Panc1 (cell line): ENCODE data around the gene SERGEF. TPM values are rescaled to one million over a fixed set of nuclear protein-coding genes. Genes with fewer than 3 reads are reported as not detected.

Experiments used
- ATAC-seq: fragments of 200-7000 bp; cut with Tn5 transposase; 2 replicates; pipeline ENCODE4 v1.9.1; 2020; ENCODE audit warnings: mild to moderate bottlenecking, moderate library complexity
- BruUV-seq: library from RNA; stranded (reverse); fragments of 400-500 nt; replicated peaks from 2 replicates; lab custom pipeline; 2021; lab: Mats Ljungman, UMichigan
- CTCF ChIA-PET: fragments of 300-600 bp; sonication (Branson Sonifier 250); formaldehyde crosslinking; loops from one replicate; lab custom pipeline; 2022; ENCODE audit warnings: antibody characterized with exemption; lab: Charles Lee
- POLR2A ChIA-PET: fragments of 300-600 bp; sonication (Branson Sonifier 250); formaldehyde crosslinking; loops from one replicate; lab custom pipeline; 2022; ENCODE audit warnings: antibody characterized with exemption; lab: Charles Lee
- DNase-seq: peaks from one replicate; pipeline ENCODE4 v3.0.0-alpha.2; 2010; ENCODE audit warnings: low read depth, low spot score
- H3K27ac ChIP-seq: 2 replicates; pipeline ENCODE4 v1.5.1; 2011; ENCODE audit warnings: mild to moderate bottlenecking, low read length, inconsistent platforms
- H3K27me3 ChIP-seq: fragments of 200-500 bp; sonication (Bioruptor generic); 2 replicates; pipeline ENCODE4 v1.6.0; 2014; ENCODE audit warnings: low read length, inconsistent platforms; ENCODE audit not compliant: control insufficient read depth, insufficient read depth
- H3K36me3 ChIP-seq: fragments of 200-500 bp; sonication (Bioruptor generic); 2 replicates; pipeline ENCODE4 v1.5.1; 2014; ENCODE audit warnings: inconsistent platforms, mild to moderate bottlenecking, low read length, moderate library complexity; ENCODE audit not compliant: control insufficient read depth, insufficient read depth
- H3K4me1 ChIP-seq: 2 replicates; pipeline ENCODE4 v1.5.1; 2011; ENCODE audit warnings: inconsistent platforms, mild to moderate bottlenecking, low read length, moderate library complexity; ENCODE audit not compliant: control insufficient read depth, insufficient read depth
- H3K4me3 ChIP-seq, 2 experiments: 2 replicates each; pipeline ENCODE4 v1.5.1; 2011 to 2012; ENCODE audit warnings: low read depth in 2 of 2, low read length in 2 of 2, mild to moderate bottlenecking in 2 of 2, inconsistent platforms in 1 of 2, moderate library complexity in 1 of 2
- H3K9me3 ChIP-seq: fragments of 200-500 bp; sonication (Bioruptor generic); 2 replicates; pipeline ENCODE4 v1.5.1; 2014; ENCODE audit warnings: low read depth, mild to moderate bottlenecking, inconsistent platforms, low read length, moderate library complexity; ENCODE audit not compliant: control insufficient read depth, insufficient read depth
- POLR2AphosphoS5 ChIP-seq: IDR thresholded peaks from 2 replicates; pipeline ENCODE4 v1.6.1; 2012; ENCODE audit warnings: mild to moderate bottlenecking, low read depth, low read length, moderate library complexity
- SIN3A ChIP-seq: IDR thresholded peaks from 2 replicates; pipeline ENCODE4 v1.6.1; 2012; ENCODE audit warnings: low read depth, mild to moderate bottlenecking, low read length, moderate library complexity, borderline replicate concordance; ENCODE audit not compliant: insufficient read depth
- TCF7L2 ChIP-seq: IDR thresholded peaks from 2 replicates; pipeline ENCODE4 v1.6.1; 2011; ENCODE audit warnings: mild to moderate bottlenecking, low read depth, low read length, inconsistent platforms
- in situ Hi-C: cut with HindIII; loops from 2 replicates; pipeline ENCODE4 v1.10.0; 2016; ENCODE audit warnings: low sequenced_read_pairs, low pct_unique_long_range_greater_than_20kb
- intact Hi-C: fragments of 100-400 bp; cut with micrococcal nuclease; formaldehyde crosslinking; loops from one replicate; pipeline ENCODE4 v1.10.0; 2022; ENCODE audit not compliant: unreplicated experiment
- total RNA-seq: library from RNA; stranded (reverse); gene quantifications from one replicate; pipeline ENCODE4 v1.2.1, GENCODE V29; 2021; ENCODE audit not compliant: unreplicated experiment
- TF ChIP-seq, protein P1 (sequence below), 2 experiments: IDR thresholded peaks; 2 replicates each; pipeline ENCODE4 v1.6.1; 2011 to 2012; ENCODE audit warnings: low read depth in 2 of 2, control low read depth in 1 of 2, low read length in 1 of 2, mild to moderate bottlenecking in 1 of 2, moderate library complexity in 1 of 2; ENCODE audit not compliant: insufficient read depth in 1 of 2
- TF ChIP-seq, protein P2 (sequence below): fragments of 450-650 bp; IDR thresholded peaks from 2 replicates; pipeline ENCODE4 v1.5.1; 2017; ENCODE audit warnings: mild to moderate bottlenecking

SERGEF gene
- total RNA-seq, 1 experiment from 2014 or later: 35.5 TPM

DNA sequence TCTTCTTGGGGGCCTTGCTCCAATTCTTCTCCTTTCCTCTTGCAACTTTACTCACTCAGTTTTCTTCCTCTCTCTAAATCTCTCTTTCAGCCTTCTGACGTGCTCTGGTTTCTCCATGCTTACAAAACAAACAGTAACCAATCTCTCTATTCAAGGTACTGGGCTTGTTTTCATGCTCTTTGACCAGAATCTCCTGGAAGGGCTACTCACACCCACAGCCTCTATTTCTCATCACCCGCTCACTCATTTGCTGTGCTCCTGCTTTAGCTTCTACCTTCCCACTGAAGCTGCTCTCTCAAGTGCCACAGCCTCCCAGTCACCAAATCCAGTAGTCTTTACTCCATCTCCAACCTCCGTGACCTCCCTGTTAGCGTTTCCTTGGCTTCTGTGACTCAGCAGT lies 60.4 kb downstream of the SERGEF start:
- no TSS peak for BruUV-seq
- Histone ChIP-seq H3K9me3 (no peaks in the 10 kb centered on the region), H3K27ac (no peak overlapping the region), H3K27me3 (no peaks in the 10 kb centered on the region), H3K36me3 (no peaks in the 10 kb centered on the region), H3K4me3 (no peak overlapping the region), H3K4me1 (no peaks in the 10 kb centered on the region)
- ChIA-PET CTCF (no interaction called here), POLR2A (no interaction called here)
- ATAC-seq (no peak), DNase-seq (no peak)
- in situ Hi-C loops: no loop called here
- intact Hi-C loops: no loop called here
- TF ChIP-seq TCF7L2: no peak
- TF ChIP-seq, protein P1, sequence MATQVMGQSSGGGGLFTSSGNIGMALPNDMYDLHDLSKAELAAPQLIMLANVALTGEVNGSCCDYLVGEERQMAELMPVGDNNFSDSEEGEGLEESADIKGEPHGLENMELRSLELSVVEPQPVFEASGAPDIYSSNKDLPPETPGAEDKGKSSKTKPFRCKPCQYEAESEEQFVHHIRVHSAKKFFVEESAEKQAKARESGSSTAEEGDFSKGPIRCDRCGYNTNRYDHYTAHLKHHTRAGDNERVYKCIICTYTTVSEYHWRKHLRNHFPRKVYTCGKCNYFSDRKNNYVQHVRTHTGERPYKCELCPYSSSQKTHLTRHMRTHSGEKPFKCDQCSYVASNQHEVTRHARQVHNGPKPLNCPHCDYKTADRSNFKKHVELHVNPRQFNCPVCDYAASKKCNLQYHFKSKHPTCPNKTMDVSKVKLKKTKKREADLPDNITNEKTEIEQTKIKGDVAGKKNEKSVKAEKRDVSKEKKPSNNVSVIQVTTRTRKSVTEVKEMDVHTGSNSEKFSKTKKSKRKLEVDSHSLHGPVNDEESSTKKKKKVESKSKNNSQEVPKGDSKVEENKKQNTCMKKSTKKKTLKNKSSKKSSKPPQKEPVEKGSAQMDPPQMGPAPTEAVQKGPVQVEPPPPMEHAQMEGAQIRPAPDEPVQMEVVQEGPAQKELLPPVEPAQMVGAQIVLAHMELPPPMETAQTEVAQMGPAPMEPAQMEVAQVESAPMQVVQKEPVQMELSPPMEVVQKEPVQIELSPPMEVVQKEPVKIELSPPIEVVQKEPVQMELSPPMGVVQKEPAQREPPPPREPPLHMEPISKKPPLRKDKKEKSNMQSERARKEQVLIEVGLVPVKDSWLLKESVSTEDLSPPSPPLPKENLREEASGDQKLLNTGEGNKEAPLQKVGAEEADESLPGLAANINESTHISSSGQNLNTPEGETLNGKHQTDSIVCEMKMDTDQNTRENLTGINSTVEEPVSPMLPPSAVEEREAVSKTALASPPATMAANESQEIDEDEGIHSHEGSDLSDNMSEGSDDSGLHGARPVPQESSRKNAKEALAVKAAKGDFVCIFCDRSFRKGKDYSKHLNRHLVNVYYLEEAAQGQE (IDR thresholded peaks at IDR 0.05; ENCODE audit: insufficient read depth in 1 of 2, low read depth in 2 of 2, low read length in 1 of 2): no peak
- TF ChIP-seq, protein P2, sequence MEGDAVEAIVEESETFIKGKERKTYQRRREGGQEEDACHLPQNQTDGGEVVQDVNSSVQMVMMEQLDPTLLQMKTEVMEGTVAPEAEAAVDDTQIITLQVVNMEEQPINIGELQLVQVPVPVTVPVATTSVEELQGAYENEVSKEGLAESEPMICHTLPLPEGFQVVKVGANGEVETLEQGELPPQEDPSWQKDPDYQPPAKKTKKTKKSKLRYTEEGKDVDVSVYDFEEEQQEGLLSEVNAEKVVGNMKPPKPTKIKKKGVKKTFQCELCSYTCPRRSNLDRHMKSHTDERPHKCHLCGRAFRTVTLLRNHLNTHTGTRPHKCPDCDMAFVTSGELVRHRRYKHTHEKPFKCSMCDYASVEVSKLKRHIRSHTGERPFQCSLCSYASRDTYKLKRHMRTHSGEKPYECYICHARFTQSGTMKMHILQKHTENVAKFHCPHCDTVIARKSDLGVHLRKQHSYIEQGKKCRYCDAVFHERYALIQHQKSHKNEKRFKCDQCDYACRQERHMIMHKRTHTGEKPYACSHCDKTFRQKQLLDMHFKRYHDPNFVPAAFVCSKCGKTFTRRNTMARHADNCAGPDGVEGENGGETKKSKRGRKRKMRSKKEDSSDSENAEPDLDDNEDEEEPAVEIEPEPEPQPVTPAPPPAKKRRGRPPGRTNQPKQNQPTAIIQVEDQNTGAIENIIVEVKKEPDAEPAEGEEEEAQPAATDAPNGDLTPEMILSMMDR: no peak
- no peak for TF ChIP-seq SIN3A
- TF ChIP-seq POLR2AphosphoS5: no peak

DNA sequence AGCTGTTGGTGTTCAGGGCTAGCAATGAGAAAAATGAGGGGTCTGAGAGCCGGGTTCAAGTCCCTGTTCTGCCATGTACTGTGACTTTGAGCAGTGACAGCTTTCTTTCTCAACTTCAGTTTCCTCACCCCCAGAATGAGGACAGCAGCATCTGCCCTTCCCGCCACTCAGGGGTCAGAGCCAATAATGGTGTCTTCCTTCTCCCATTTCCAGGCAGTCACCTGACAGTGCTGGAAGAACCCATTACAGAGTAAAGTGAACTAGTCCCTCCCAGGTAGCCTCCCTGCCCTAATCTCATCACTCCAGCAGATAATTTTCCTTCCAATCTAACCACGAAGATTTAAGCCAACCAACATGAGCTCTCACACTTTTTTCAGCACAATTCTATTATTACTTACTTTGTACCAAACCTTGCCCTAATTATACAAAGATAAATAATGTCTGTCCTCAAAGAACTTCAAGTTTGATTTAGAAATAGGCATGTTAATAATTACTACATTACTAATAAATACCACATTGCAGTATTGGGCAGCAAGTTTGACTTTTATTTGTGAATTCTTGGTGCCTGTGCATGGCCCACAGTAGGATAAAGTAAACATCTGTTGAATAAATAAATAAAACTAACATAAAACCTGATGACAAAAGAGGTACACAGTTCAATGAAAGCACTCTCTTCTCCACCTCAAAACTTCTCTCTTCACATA lies 61.0 kb downstream of the SERGEF start:
- Histone ChIP-seq H3K36me3 (no peaks in the 10 kb centered on the region), H3K9me3 (no peaks in the 10 kb centered on the region), H3K27me3 (no peaks in the 10 kb centered on the region), H3K4me1 (no peaks in the 10 kb centered on the region), H3K27ac (no peak overlapping the region), H3K4me3 (no peak overlapping the region)
- intact Hi-C loops (no loop called here), in situ Hi-C loops (no loop called here)
- BruUV-seq: no TSS peak
- POLR2A ChIA-PET: no interaction called here
- ATAC-seq (no peak), DNase-seq (no peak)
- CTCF ChIA-PET: no interaction called here
- TF ChIP-seq, protein P1 (IDR thresholded peaks at IDR 0.05; ENCODE audit: insufficient read depth in 1 of 2, low read depth in 2 of 2, low read length in 1 of 2): no peak
- no peak for TF ChIP-seq SIN3A
